H1 (cell line): Measurements from ENCODE around the gene TSPAN3. TPM values are rescaled to one million over a fixed set of nuclear protein-coding genes. Genes with fewer than 3 reads are reported as not detected.

Experiments used
- CTCF ChIA-PET: fragments of 300-600 bp; sonication (Branson Sonifier 250); formaldehyde crosslinking; loops from one replicate; lab custom pipeline; 2021; ENCODE audit not compliant: partially characterized antibody; lab: Charles Lee
- POLR2A ChIA-PET: fragments of 300-600 bp; sonication (Branson Sonifier 250); formaldehyde crosslinking; loops from one replicate; lab custom pipeline; 2021; ENCODE audit warnings: inconsistent platforms; ENCODE audit not compliant: partially characterized antibody; lab: Charles Lee
- DNase-seq, 2 experiments: peaks; one replicate each; pipeline versions ENCODE4 v3.0.0 to v3.0.0-alpha.2; 2010 to 2022; ENCODE audit warnings: low spot score in 2 of 2, low read depth in 1 of 2, mixed read lengths in 1 of 2
- FAIRE-seq: peaks from 2 replicates; lab custom pipeline; 2011; peaks lifted over from hg19 to GRCh38; lab: Jason Lieb, UNC
- H2AFZ ChIP-seq: 2 replicates; pipeline ENCODE4 v1.8.1; 2012; ENCODE audit warnings: low read length, inconsistent platforms
- H2AK5ac ChIP-seq: 2 replicates; pipeline ENCODE4 v1.6.1; 2013; ENCODE audit warnings: low read depth, low read length
- H2BK120ac ChIP-seq: replicated peaks from 2 replicates; pipeline ENCODE3; 2013; ENCODE audit warnings: low read depth, low read length, inconsistent platforms
- H2BK12ac ChIP-seq: 2 replicates; pipeline ENCODE4 v1.6.1; 2013; ENCODE audit warnings: low read depth, low read length
- H2BK15ac ChIP-seq: 2 replicates; pipeline ENCODE4 v1.6.1; 2013; ENCODE audit warnings: low read length
- H2BK20ac ChIP-seq: 2 replicates; pipeline ENCODE4 v1.6.1; 2013; ENCODE audit warnings: low read length
- H2BK5ac ChIP-seq: 2 replicates; pipeline ENCODE4 v1.6.1; 2013; ENCODE audit warnings: low read depth, low read length
- H3K14ac ChIP-seq: 2 replicates; pipeline ENCODE4 v1.6.1; 2013; ENCODE audit warnings: inconsistent platforms; ENCODE audit not compliant: insufficient read length
- H3K18ac ChIP-seq: 2 replicates; pipeline ENCODE4 v1.6.1; 2013; ENCODE audit warnings: low read length; ENCODE audit errors: extremely low read depth
- H3K23ac ChIP-seq: 2 replicates; pipeline ENCODE4 v1.6.1; 2013; ENCODE audit warnings: inconsistent platforms; ENCODE audit not compliant: insufficient read length
- H3K23me2 ChIP-seq: 2 replicates; pipeline ENCODE4 v1.6.1; 2013; ENCODE audit warnings: low read depth, low read length
- H3K27ac ChIP-seq: 2 replicates; pipeline ENCODE4 v1.6.1; 2011; ENCODE audit warnings: low read depth, low read length, inconsistent platforms
- H3K27me3 ChIP-seq, 4 experiments: replicated peaks in 1 of 4; 1 replicate in 1 of 4; 2 replicates in 3 of 4; pipeline versions ENCODE4 v1.6.1 to v1.8.1; 2011 to 2013; ENCODE audit warnings: low read length in 3 of 4, mild to moderate bottlenecking in 3 of 4, inconsistent platforms in 2 of 4, mixed read lengths in 2 of 4, moderate library complexity in 1 of 4; ENCODE audit not compliant: control insufficient read depth in 3 of 4, insufficient read depth in 3 of 4; ENCODE audit errors: extremely low read depth in 1 of 4
- H3K36me3 ChIP-seq, 4 experiments: 2 replicates each; pipeline versions ENCODE4 v1.6.1 to v1.8.1; 2011 to 2013; ENCODE audit warnings: mild to moderate bottlenecking in 4 of 4, low read length in 3 of 4, moderate library complexity in 2 of 4, control low read depth in 1 of 4, inconsistent platforms in 1 of 4; ENCODE audit not compliant: insufficient read depth in 4 of 4, control insufficient read depth in 2 of 4
- H3K4ac ChIP-seq: replicated peaks from 2 replicates; pipeline ENCODE3; 2013; ENCODE audit warnings: low read length, low read depth, mixed read lengths, inconsistent platforms; ENCODE audit not compliant: insufficient read length
- H3K4me1 ChIP-seq, 4 experiments: replicated peaks in 1 of 4; 1 replicate in 1 of 4; 2 replicates in 3 of 4; pipeline versions ENCODE4 v1.6.1 to v1.8.1; 2011 to 2013; ENCODE audit warnings: low read length in 3 of 4, inconsistent platforms in 2 of 4, mixed read lengths in 1 of 4; ENCODE audit not compliant: insufficient read depth in 4 of 4, control insufficient read depth in 3 of 4
- H3K4me2 ChIP-seq, 2 experiments: 2 replicates each; pipeline versions ENCODE4 v1.6.1 to v1.8.1; 2011 to 2013; ENCODE audit warnings: low read depth in 2 of 2, low read length in 2 of 2, control low read depth in 1 of 2, inconsistent platforms in 1 of 2, mild to moderate bottlenecking in 1 of 2; ENCODE audit not compliant: insufficient read depth in 1 of 2
- H3K4me3 ChIP-seq, 4 experiments: fragments of 200-600, 300-600 bp in 1 of 4; sonication (generic), shearing (Covaris generic), sonication (Bioruptor Twin) in 1 of 4; 2 replicates each; pipeline versions ENCODE4 v1.5.1 to v1.8.1; 2011 to 2016; ENCODE audit warnings: low read length in 4 of 4, low read depth in 3 of 4, control low read depth in 2 of 4, inconsistent platforms in 2 of 4, mild to moderate bottlenecking in 2 of 4, mixed read lengths in 1 of 4, moderate library complexity in 1 of 4; ENCODE audit not compliant: insufficient read depth in 2 of 4; ENCODE audit errors: extremely low read depth in 1 of 4
- H3K56ac ChIP-seq: replicated peaks from 2 replicates; pipeline ENCODE3; 2013; ENCODE audit warnings: low read depth, mild to moderate bottlenecking, mixed read lengths, low read length, inconsistent platforms; ENCODE audit not compliant: insufficient read length
- H3K79me1 ChIP-seq: 2 replicates; pipeline ENCODE4 v1.6.1; 2013; ENCODE audit warnings: low read depth, low read length, control low read depth
- H3K79me2 ChIP-seq, 2 experiments: 2 replicates each; pipeline versions ENCODE4 v1.6.1 to v1.8.1; 2012 to 2013; ENCODE audit warnings: low read length in 2 of 2, mild to moderate bottlenecking in 2 of 2, inconsistent platforms in 1 of 2; ENCODE audit not compliant: insufficient read depth in 2 of 2, control insufficient read depth in 1 of 2
- H3K9ac ChIP-seq, 4 experiments: replicated peaks in 1 of 4; 1 replicate in 1 of 4; 2 replicates in 3 of 4; pipeline versions ENCODE4 v1.6.1 to v1.8.1; 2011 to 2013; ENCODE audit warnings: low read depth in 3 of 4, low read length in 3 of 4, control low read depth in 2 of 4, mild to moderate bottlenecking in 2 of 4, moderate library complexity in 2 of 4, inconsistent platforms in 1 of 4; ENCODE audit errors: extremely low read depth in 1 of 4
- H3K9me3 ChIP-seq, 2 experiments: 2 replicates each; pipeline versions ENCODE4 v1.6.1 to v1.8.1; 2012 to 2013; ENCODE audit warnings: mild to moderate bottlenecking in 2 of 2, moderate library complexity in 2 of 2, control low read depth in 1 of 2, inconsistent platforms in 1 of 2, low read depth in 1 of 2, low read length in 1 of 2, mixed read lengths in 1 of 2; ENCODE audit not compliant: insufficient read depth in 2 of 2
- H4K20me1 ChIP-seq, 2 experiments: replicated peaks in 1 of 2; 2 replicates each; pipeline versions ENCODE3 to v1.8.1; 2011 to 2013; ENCODE audit warnings: inconsistent platforms in 2 of 2, low read length in 2 of 2, mild to moderate bottlenecking in 1 of 2; ENCODE audit not compliant: insufficient read depth in 2 of 2, control insufficient read depth in 1 of 2
- H4K5ac ChIP-seq: 2 replicates; pipeline ENCODE4 v1.6.1; 2013; ENCODE audit warnings: low read length, low read depth, mixed read lengths, inconsistent platforms; ENCODE audit not compliant: insufficient read length
- H4K8ac ChIP-seq: 2 replicates; pipeline ENCODE4 v1.8.0; 2013; ENCODE audit warnings: mild to moderate bottlenecking, moderate library complexity, low read length, inconsistent platforms; ENCODE audit not compliant: insufficient read depth; ENCODE audit errors: extremely low read depth
- H4K91ac ChIP-seq: replicated peaks from 2 replicates; pipeline ENCODE3; 2013; ENCODE audit warnings: low read length, mixed read lengths, inconsistent platforms; ENCODE audit not compliant: insufficient read length
- KDM1A ChIP-seq: fragments of 200-600, 300-600 bp; sonication (generic); IDR thresholded peaks from 2 replicates; pipeline ENCODE4 v1.7.1; 2016; ENCODE audit warnings: mild to moderate bottlenecking, low read length, borderline replicate concordance
- PHF8 ChIP-seq: fragments of 200-600 bp; sonication (generic); conservative IDR thresholded peaks from 2 replicates; pipeline ENCODE4 v1.7.1; 2012; ENCODE audit warnings: low read depth, mild to moderate bottlenecking, inconsistent platforms, low read length, moderate library complexity
- POLR2AphosphoS5 ChIP-seq: IDR thresholded peaks from 2 replicates; pipeline ENCODE4 v1.6.1; 2011; ENCODE audit warnings: low read depth, low read length
- RBBP5 ChIP-seq: IDR thresholded peaks from 2 replicates; pipeline ENCODE4 v1.7.1; 2012; ENCODE audit warnings: low read depth, mild to moderate bottlenecking, inconsistent platforms, low read length, moderate library complexity, borderline replicate concordance
- YY1 ChIP-seq: IDR thresholded peaks from 2 replicates; pipeline ENCODE4 v1.6.1; 2011; ENCODE audit warnings: low read depth, mild to moderate bottlenecking, low read length
- WGBS, 2 experiments: shearing (Covaris generic) in 1 of 2; methylation state at CpG; one replicate each; pipeline versions ENCODE4 v1.1.6 to v1.1.7; 2013 to 2015; ENCODE audit warnings: low lambda C conversion rate in 2 of 2, mixed read lengths in 2 of 2, inconsistent platforms in 1 of 2, low coverage in 1 of 2, missing lambda C conversion rate in 1 of 2; ENCODE audit not compliant: insufficient replicate concordance in 2 of 2, insufficient coverage in 1 of 2, insufficient read length in 1 of 2; ENCODE audit errors: extremely low coverage in 1 of 2, missing lambda C conversion rate in 1 of 2; 5-methylcytosine and 5-hydroxymethylcytosine counted together
- polyA plus RNA-seq, 7 experiments: library from polyadenylated mRNA; depleted of rRNA in 3 of 7; stranded (reverse) in 5 of 7; unstranded in 2 of 7; fragments of >200 nt in 5 of 7; fragments of 200-250 nt in 2 of 7; gene quantifications; 1 replicate in 5 of 7; 2 replicates in 1 of 7; 4 replicates in 1 of 7; pipeline versions ENCODE4 v1.2.1 to v1.2.3, GENCODE V29; 2011 to 2013; ENCODE audit warnings: missing spikeins in 2 of 7, mixed read lengths in 2 of 7
- total RNA-seq: library from RNA; stranded (reverse); fragmentation: NEBNext Ultra II Directional; extraction: Animal tissue kit (Norgen Biotek cat#: 25700); gene quantifications from 2 replicates; pipeline ENCODE4 v1.2.1, GENCODE V29; 2021

The TSPAN3 gene
- total and polyA plus RNA-seq, 2 of the 8 experiments (the other 6 are each of a cell fraction or from before 2014, with no cell fraction given): 107 to 238 TPM

DNA sequence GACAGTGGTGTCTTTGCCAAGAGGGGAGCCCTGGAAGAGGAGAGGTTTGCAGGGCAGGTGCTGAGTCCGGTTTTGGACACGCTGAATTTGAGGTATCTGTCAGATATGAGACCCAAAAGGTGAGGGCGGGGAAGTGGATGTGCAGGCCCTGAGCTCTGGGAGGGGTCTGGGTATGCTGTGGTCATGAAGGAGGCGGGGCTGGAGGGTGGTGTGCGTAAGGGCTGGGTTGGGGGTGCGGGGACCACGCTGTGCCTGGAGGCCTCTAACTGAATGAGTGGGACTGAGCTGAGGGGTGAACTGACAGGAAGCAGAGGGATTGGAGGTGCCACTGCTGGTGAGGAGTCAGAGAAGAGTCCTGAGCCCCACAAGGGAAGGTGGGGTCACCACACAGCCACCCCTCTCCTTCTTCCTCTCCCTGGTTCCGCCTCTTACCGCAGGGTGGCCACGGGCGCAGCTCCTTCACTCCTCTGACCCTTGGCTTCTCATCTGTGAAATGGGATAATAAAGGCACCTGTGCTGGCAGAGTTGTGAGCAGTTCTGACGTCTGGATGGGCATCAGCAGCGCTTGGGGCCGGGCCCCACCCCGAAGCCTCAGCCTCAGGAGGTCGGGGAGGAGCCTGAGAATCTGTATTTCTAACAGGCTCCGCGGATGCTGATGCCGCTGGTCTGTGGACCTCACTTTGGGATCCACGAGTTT lies 47.2 kb downstream of the TSPAN3 start:
- Histone ChIP-seq H4K91ac (no peak overlapping the region), H3K9me3 (no peaks in the 10 kb centered on the region), H3K4me1 (peaks cover 0 to 13% (median 2%) of the 10 kb centered on the region in 4 experiments; a peak in 5 of 7 replicates), H3K56ac (no peak overlapping the region), H2BK120ac (no peak overlapping the region), H3K4ac (no peak overlapping the region), H3K9ac (no peak overlapping the region), H3K27ac (no peak overlapping the region), H2BK20ac (no peak overlapping the region), H4K8ac (no peak overlapping the region), H2AFZ (0 out of 2 replicates have a peak overlapping the region, but pooled peaks have one; percentile 76), H2BK12ac (no peak overlapping the region), H2BK15ac (no peak overlapping the region), H3K36me3 (no peaks in the 10 kb centered on the region), H4K5ac (no peak overlapping the region), H4K20me1 (no peaks in the 10 kb centered on the region), H3K79me2 (no peaks in the 10 kb centered on the region), H3K18ac (no peak overlapping the region), H3K23me2 (peaks cover 3% of the 10 kb centered on the region; the same call in 1 of the 2 replicates), H3K79me1 (no peaks in the 10 kb centered on the region), H3K4me3 (no peak overlapping the region), H2AK5ac (no peak overlapping the region), H3K23ac (no peak overlapping the region), H2BK5ac (no peak overlapping the region), H3K27me3 (peaks cover 0 to 3% (median 0%) of the 10 kb centered on the region in 4 experiments; a peak in 3 of 7 replicates), H3K14ac (no peak overlapping the region), H3K4me2 (peak overlapping the region in 1 of 2 experiments; percentile 47; a peak in 1 of 4 replicates)
- 74% methylated on average over 20 of the region's 20 CpGs; no CpG with 5 or more reads in 1 of the 2 experiments for WGBS, 2 experiments
- ChIA-PET POLR2A (interaction anchor here (0.7 to 1.1 kb wide), 2 partner anchors 9 to 11 kb away, joined by 3 read pairs; no protein-coding TSS in a partner anchor), CTCF (interaction anchor here (0.6 to 5.8 kb wide), 25 partner anchors 10 to 519 kb away, joined by 3 to 77 read pairs (median 4); partner anchors contain the start of gene PSTPIP1)
- no peak for FAIRE-seq
- no peak for TF ChIP-seq PHF8
- TF ChIP-seq YY1: no peak
- no peak for TF ChIP-seq RBBP5
- TF ChIP-seq KDM1A: 0 out of 2 replicates have a peak, but pooled peaks have one; percentile 28
- TF ChIP-seq POLR2AphosphoS5: no peak
- DNase-seq: no peak
